Measurements from ENCODE around the gene DMRTB1.
"Not testable (repeated sequence)": the region's sequence is repeated elsewhere in the genome, so short reads cannot be mapped to it uniquely, and the experiment has no call there.

DMRTB1 gene

GRCh38 chr1:53459321-53460175 is at the start of gene DMRTB1:
Gene DMRTB1, plus strand, starts transcription at chr1:53459399. Its CDS starts 55 bp downstream, at chr1:53459454.
- no peak for DNase-seq

- DNase-seq = no peak
Measured at GRCh38 chr1:53409695-53410094, 49.5 kb upstream of the DMRTB1 start.

GRCh38 chr1:53410100-53410541 is 49.1 kb upstream of the DMRTB1 start:
- peak; percentile 25 for DNase-seq

- no peak for DNase-seq
Measured at GRCh38 chr1:53410701-53411100, 48.5 kb upstream of the DMRTB1 start.

GRCh38 chr1:53411541-53412152 is 47.6 kb upstream of the DMRTB1 start:
- peak; percentile 14 for DNase-seq

GRCh38 chr1:53412285-53413174 is 46.7 kb upstream of the DMRTB1 start:
- DNase-seq = no peak

GRCh38 chr1:53413175-53414001 is 45.8 kb upstream of the DMRTB1 start:
- DNase-seq = peak; percentile 69

GRCh38 chr1:53414632-53415031 is 44.6 kb upstream of the DMRTB1 start:
- DNase-seq = no peak

GRCh38 chr1:53415432-53415831 is 43.8 kb upstream of the DMRTB1 start:
- no peak for DNase-seq

GRCh38 chr1:53416269-53416813 is 42.9 kb upstream of the DMRTB1 start:
- DNase-seq = no peak

GRCh38 chr1:53417074-53417511 is 42.1 kb upstream of the DMRTB1 start:
- no peak for DNase-seq

GRCh38 chr1:53419034-53419433 is 40.2 kb upstream of the DMRTB1 start:
- DNase-seq = no peak

GRCh38 chr1:53420341-53420740 is 38.9 kb upstream of the DMRTB1 start:
- no peak for DNase-seq

- DNase-seq = no peak
Measured at GRCh38 chr1:53421208-53421607, 38.0 kb upstream of the DMRTB1 start.

GRCh38 chr1:53430261-53430660 is 28.9 kb upstream of the DMRTB1 start:
- no peak for DNase-seq

GRCh38 chr1:53430779-53431178 is 28.4 kb upstream of the DMRTB1 start:
- DNase-seq = no peak

- no peak for DNase-seq
Measured at GRCh38 chr1:53431244-53431643, 28.0 kb upstream of the DMRTB1 start.

GRCh38 chr1:53431805-53432565 is 27.2 kb upstream of the DMRTB1 start:
- no peak for DNase-seq

- no peak for DNase-seq
Measured at GRCh38 chr1:53432611-53433010, 26.6 kb upstream of the DMRTB1 start.

- not testable (repeated sequence) for DNase-seq
Measured at GRCh38 chr1:53434405-53435007, 24.7 kb upstream of the DMRTB1 start.

GRCh38 chr1:53435151-53435550 is 24.0 kb upstream of the DMRTB1 start:
- no peak for DNase-seq
